Esophagus (tissue), 2 donors: ENCODE data around the gene KDM4C. TPM values are rescaled to one million over a fixed set of nuclear protein-coding genes. Genes with fewer than 3 reads are reported as not detected.
A peak's percentile ranks its signal among the peaks of the same experiment; 100 is the strongest.
"Not testable (repeated sequence)": the region's sequence is repeated elsewhere in the genome, so short reads cannot be mapped to it uniquely, and the experiment has no call there.

Experiments used
- H3K27ac ChIP-seq, 2 donors: one replicate each; pipeline ENCODE4 v1.5.1; 2013; ENCODE audit warnings: low read depth in 2 of 2, mild to moderate bottlenecking in 2 of 2, inconsistent platforms in 1 of 2, low read length in 1 of 2, moderate library complexity in 1 of 2
- H3K27me3 ChIP-seq, 2 donors: one replicate each; pipeline ENCODE4 v1.6.1; 2013; ENCODE audit warnings: low read length in 2 of 2, control low read depth in 1 of 2, mild to moderate bottlenecking in 1 of 2; ENCODE audit not compliant: insufficient read depth in 2 of 2, control insufficient read depth in 1 of 2
- H3K36me3 ChIP-seq, 2 donors: one replicate each; pipeline ENCODE4 v1.6.1; 2013; ENCODE audit warnings: low read length in 1 of 2; ENCODE audit not compliant: control insufficient read depth in 2 of 2, insufficient read depth in 2 of 2
- H3K4me1 ChIP-seq, 2 donors: one replicate each; pipeline ENCODE4 v1.6.1; 2013; ENCODE audit warnings: low read length in 1 of 2; ENCODE audit not compliant: control insufficient read depth in 2 of 2, insufficient read depth in 2 of 2
- H3K4me3 ChIP-seq, 2 donors: one replicate each; pipeline ENCODE4 v1.5.1; 2013; ENCODE audit warnings: low read length in 2 of 2, mild to moderate bottlenecking in 2 of 2, low read depth in 1 of 2, moderate library complexity in 1 of 2
- H3K9me3 ChIP-seq, 2 donors: one replicate each; pipeline ENCODE4 v1.6.1; 2013; ENCODE audit warnings: mild to moderate bottlenecking in 2 of 2, low read depth in 1 of 2, low read length in 1 of 2, moderate library complexity in 1 of 2; ENCODE audit not compliant: control insufficient read depth in 2 of 2, insufficient read depth in 1 of 2
- WGBS, 2 donors: extraction: QIAGEN DNeasy Blood & Tissue Kit; methylation state at CpG; one replicate each; pipeline ENCODE4 v1.1.7; 2013; 5-methylcytosine and 5-hydroxymethylcytosine counted together
- polyA plus RNA-seq, 2 donors: library from polyadenylated mRNA; stranded (reverse); fragments of 200-250 nt; gene quantifications; one replicate each; pipeline ENCODE4 v1.2.3, GENCODE V29; 2013
- donor health status: healthy with polysubstance abuse.
- donor health status: Bipolar disorder and iron deficiency.

KDM4C gene
- polyA plus RNA-seq = 1 to 10 TPM; 5.9 to 8.0 TPM

DNA sequence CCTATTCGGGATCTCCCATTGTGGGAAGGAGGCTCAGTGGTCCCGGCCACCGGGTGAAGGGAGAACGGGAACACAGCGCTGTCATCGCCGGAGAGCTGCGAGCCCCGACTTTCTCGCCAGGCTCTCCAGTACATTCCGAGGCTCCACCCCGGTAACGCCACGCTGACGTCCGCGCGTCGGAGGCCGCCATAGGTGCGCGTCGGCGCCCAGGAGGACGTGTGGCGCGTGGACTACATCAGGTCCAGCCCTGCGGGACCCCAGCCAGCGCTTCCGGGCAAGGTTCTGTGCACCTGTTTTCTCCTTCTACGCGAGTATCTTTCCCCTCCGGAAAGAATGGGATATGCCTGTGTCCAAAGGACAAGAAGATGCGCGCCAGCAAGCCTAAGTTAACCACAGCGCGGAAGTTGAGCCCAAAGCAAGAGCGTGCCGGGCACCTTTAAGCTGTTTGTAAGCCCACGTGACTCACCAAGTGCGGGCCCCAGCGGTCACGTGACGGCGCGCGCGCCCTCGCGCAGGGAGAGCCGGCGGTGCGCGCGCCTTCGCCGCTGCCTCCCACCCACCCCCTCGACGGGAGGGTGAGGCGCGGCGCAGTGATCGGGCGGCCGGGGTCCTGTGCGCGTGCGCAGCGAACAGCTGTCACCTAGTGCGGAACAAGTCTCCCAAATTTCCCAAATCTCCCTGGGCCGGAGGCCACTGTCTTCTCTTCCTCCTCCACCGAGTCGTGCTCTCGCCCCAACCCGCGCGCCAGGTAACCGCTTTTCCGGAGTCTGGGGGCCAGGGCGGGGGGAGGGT lies at the start of gene KDM4C:
Gene KDM4C (plus strand): TSS at position 518 of the 792 bp plus-strand sequence. CDS start 35,016 bp downstream, outside the sequence.
- 0% methylated on average over 72 to 80 of the region's 80 CpGs for WGBS, 2 donors
- H3K36me3 ChIP-seq = no peaks in the 10 kb centered on the region
- peak within 1 kb of the TSS; percentile 96 to 98 for H3K27ac ChIP-seq
- peaks cover 0 to 3% of the 10 kb centered on the region in 2 donors for H3K4me1 ChIP-seq
- H3K9me3 ChIP-seq = no peaks in the 10 kb centered on the region
- peak within 1 kb of the TSS; percentile 80 to 99 for H3K4me3 ChIP-seq
- no peaks in the 10 kb centered on the region for H3K27me3 ChIP-seq

DNA sequence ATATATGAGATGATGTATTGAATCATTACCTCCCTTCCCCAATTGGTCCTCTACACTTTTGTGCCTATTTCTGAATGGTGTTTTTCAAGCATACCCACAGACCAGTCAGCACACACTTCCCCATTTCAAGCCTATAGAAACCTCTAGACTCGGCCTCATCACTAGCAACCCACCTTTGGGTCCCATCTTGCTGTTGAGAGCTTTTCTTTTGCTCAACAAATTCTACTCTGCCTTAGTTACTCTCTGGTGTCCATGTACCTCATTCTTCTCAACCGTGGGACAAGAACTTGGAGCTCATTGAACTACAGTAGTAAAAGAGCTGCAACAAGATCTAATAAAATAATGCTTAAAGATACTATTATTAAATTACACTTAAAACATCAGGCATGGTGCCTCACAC lies 49.0 kb upstream of the KDM4C start:
- H3K36me3 ChIP-seq = no peaks in the 10 kb centered on the region
- H3K27ac ChIP-seq = no peak overlapping the region
- no peak overlapping the region for H3K4me3 ChIP-seq
- peaks cover 0 to 2% of the 10 kb centered on the region in 2 donors for H3K4me1 ChIP-seq
- H3K27me3 ChIP-seq = no peaks in the 10 kb centered on the region
- no peaks in the 10 kb centered on the region for H3K9me3 ChIP-seq
- 84 to 90% methylated on average over 2 of the region's 2 CpGs for WGBS, 2 donors

DNA sequence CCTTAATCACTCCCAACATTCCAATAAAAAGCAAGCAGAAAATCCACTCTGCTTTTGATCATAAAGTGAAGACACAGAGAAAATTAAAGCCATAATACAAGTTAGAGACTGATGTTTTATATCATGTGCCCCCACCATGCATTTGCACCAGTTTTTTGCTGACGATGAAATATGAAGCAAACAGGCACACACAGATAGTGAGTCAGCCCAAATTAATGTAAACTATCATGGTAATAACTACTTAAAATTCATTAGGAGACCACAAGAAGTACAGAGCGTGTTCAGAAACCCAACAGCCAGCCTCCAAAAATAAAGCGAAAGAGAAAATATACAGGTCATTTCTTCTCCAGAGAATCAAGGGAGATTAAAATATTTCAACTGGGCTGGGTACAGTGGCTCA lies 46.4 kb upstream of the KDM4C start:
- 70 to 86% methylated on average over 3 of the region's 3 CpGs for WGBS, 2 donors
- H3K4me3 ChIP-seq = no peak overlapping the region

DNA sequence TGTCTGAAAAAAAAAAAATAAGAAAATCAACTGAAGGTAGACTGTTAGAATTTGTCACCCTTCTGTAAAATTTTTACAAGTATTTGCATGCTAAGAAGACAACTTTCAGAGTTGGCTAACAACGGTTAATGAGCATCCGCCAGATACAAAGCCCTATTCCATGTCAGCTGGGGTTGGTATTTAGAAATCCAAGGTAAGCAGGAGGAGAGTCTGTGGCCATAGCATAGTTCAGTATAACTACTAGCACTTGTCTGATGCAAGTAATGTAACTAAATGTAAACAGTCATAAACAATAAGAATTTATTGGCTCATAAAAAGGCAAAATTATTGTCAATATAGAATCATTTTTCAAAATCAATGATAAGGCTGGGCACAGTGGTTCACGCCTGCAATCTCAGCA lies 45.7 kb upstream of the KDM4C start:
- no peaks in the 10 kb centered on the region for H3K36me3 ChIP-seq
- peaks cover 3 to 8% of the 10 kb centered on the region in 2 donors for H3K4me1 ChIP-seq
- no peaks in the 10 kb centered on the region for H3K27me3 ChIP-seq
- H3K27ac ChIP-seq = no peak overlapping the region
- 68 to 87% methylated on average over 3 of the region's 3 CpGs for WGBS, 2 donors
- H3K9me3 ChIP-seq = no peaks in the 10 kb centered on the region
- no peak overlapping the region for H3K4me3 ChIP-seq

More for the DNA sequence above, 46.4 kb upstream of the KDM4C start:
- Histone ChIP-seq H3K36me3 (no peaks in the 10 kb centered on the region), H3K27ac (no peak overlapping the region), H3K4me1 (peaks cover 3 to 6% of the 10 kb centered on the region in 2 donors), H3K9me3 (no peaks in the 10 kb centered on the region), H3K27me3 (no peaks in the 10 kb centered on the region)

DNA sequence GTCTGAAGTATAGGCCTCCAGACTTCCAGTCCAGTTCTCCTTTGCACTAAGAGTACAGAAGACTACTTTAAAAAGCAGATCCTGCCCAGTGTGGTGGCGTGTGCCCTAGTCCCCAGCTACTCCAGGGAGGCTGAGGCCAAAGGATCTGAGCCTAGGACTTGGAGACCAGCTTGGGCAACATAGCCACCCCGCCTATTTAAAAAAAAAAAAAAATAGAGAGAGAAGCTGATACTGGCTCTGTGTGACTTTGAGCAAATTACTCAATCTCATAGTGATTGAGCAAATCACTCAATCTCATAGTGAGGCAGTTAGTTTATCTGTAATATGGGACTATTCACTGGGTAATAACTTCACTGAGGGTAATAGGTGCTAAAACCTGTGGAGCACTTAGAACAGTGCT lies 43.6 kb upstream of the KDM4C start:
- WGBS, 2 donors = 92 to 95% methylated on average over 2 of the region's 2 CpGs
- H3K9me3 ChIP-seq = no peaks in the 10 kb centered on the region
- no peak overlapping the region for H3K4me3 ChIP-seq
- H3K4me1 ChIP-seq = peaks cover 3 to 8% of the 10 kb centered on the region in 2 donors
- no peaks in the 10 kb centered on the region for H3K27me3 ChIP-seq
- no peak overlapping the region for H3K27ac ChIP-seq
- H3K36me3 ChIP-seq = no peaks in the 10 kb centered on the region

DNA sequence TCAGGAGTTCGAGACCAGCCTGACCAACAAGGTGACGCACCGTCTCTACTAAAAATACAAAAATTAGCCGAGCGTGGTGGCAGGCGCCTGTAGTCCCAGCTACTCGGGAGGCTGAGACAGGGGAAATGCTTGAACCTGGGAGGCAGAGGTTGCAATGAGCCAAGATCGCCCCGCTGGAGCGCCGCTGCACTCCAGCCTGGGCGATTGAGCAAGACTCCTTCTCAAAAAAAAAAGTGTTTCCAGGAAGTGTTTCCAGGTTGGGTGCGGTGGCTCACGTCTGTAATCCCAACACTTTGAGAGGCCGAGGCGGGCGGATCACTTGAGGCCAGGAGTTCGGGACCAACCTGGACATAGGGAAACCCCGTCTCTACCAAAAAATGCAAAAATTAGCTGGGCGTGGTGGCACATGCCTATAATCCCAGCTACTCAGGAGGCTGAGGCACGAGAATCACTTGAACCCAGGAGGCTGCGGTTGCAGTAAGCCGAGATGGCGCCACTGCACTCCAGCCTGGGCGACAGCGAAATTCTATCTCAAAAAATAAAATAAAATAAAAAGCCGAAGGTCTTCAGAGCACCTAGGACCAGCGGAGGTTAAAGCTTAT lies 42.5 kb upstream of the KDM4C start:
- H3K27ac ChIP-seq, H3K4me1 ChIP-seq, H3K9me3 ChIP-seq, H3K27me3 ChIP-seq, H3K36me3 ChIP-seq: not testable (repeated sequence)
- H3K4me3 ChIP-seq = peak overlapping the region; percentile 73
- 81 to 85% methylated on average over 28 of the region's 28 CpGs for WGBS, 2 donors

DNA sequence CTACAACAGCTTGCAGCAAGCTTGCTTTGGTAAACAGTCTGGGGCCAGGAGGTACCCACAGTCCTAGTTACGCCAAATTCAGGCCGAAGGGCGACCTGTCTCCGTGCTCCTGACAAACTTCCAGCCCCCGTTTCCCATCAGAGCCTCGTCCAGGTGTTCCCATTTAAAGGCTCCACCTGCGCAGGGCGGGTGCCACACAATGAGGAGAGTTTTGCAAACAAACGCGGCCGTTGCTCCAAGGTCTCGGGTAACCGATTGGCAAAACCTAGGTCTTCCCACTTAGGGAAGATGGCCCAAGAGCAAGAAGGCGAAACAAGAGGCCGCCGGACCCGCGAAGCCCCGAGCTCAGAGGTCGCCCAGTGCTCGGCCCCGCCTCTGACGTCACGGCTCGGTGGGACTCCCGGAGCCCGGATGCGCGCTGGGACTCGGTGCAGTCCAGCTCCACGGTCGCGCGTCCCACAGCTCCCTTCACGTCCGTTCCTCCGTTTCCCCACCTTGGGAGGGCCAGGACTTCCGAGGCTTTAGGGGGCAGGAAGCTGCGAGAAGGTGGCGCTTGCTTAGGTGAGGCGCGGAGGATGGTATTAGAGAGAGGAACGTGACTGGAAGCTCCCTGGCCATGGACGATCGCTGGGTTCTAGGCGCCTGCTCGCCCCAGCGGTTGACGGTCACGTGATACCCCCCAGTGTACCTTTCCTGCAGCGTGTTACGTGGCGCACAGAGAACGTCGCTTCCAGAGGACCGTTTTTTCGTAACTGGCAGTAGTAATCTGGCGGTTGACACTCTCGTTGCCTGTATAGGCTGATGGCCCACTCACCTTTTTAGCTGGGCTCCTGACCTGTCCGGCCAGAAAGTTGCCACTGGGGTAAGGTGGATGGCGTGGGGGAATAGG lies 41.8 kb upstream of the KDM4C start:
- H3K9me3 ChIP-seq = no peaks in the 10 kb centered on the region
- H3K27ac ChIP-seq = peak overlapping the region; percentile 26 to 71
- H3K36me3 ChIP-seq = no peaks in the 10 kb centered on the region
- peaks cover 3 to 8% of the 10 kb centered on the region in 2 donors for H3K4me1 ChIP-seq
- H3K4me3 ChIP-seq = peak overlapping the region; percentile 73
- H3K27me3 ChIP-seq = no peaks in the 10 kb centered on the region
- WGBS, 2 donors = 15 to 18% methylated on average over 61 of the region's 61 CpGs

DNA sequence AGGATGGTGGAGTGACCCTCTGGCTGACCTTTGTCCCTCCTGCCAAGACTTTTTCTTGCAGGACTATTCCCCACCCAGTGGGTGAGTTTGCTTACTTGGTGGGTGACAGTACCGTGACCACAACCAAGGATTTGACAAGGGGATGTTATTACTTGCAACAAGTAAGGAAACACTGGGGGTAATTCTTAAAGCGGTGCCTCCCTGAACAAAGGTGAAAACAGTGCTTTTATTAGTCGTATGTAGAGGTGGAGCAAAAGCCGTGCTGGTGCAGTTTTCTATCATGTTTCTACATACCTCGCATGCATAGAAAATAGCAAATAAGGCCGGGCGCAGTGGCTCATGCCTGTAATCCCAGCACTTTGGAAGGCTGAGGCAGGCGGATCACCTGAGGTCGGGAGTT lies 41.0 kb upstream of the KDM4C start:
- Histone ChIP-seq H3K36me3 (no peaks in the 10 kb centered on the region), H3K9me3 (no peaks in the 10 kb centered on the region), H3K4me3 (no peak overlapping the region), H3K27me3 (no peaks in the 10 kb centered on the region), H3K27ac (no peak overlapping the region), H3K4me1 (peaks cover 3 to 8% of the 10 kb centered on the region in 2 donors)
- 79 to 87% methylated on average over 9 of the region's 9 CpGs for WGBS, 2 donors

DNA sequence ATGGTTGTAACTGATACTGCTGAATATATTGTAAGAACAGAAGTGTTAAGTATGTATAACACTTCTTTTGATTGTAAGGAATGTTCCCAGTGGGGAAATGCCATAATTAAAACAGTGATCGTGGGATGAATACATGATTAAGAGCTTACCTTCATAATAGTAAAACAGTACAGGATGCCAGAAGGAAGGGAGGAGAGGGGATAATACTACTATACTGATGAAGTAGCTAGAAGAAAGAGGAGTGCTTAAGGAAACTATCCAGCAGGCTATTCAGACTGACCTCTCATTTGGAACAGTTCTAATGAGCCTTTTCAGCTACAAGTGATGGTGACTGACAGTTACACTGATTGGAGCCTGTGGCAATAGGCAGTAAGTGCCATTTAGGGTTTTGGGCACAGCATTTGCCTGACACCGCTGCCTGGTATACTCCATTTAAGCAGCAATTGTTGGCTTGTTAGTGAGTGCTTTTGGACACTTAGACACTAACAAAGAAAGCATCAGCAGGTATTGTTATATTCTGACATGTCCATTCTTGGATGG lies 33.8 kb upstream of the KDM4C start:
- no peaks in the 10 kb centered on the region for H3K4me1 ChIP-seq
- no peaks in the 10 kb centered on the region for H3K36me3 ChIP-seq
- no peak overlapping the region for H3K27ac ChIP-seq
- H3K4me3 ChIP-seq = no peak overlapping the region
- no peaks in the 10 kb centered on the region for H3K27me3 ChIP-seq
- no peaks in the 10 kb centered on the region for H3K9me3 ChIP-seq
- 79 to 83% methylated on average over 2 of the region's 2 CpGs for WGBS, 2 donors
